Fibroblast of pulmonary artery (primary cell): ENCODE measurements around the gene COL20A1.

Experiments used
- DNase-seq: peaks from one replicate; pipeline ENCODE4 v3.0.0-alpha.2; 2010; ENCODE audit warnings: low read depth
- H3K4me3 ChIP-seq: replicated peaks from 2 replicates; pipeline ENCODE4 v1.5.1; 2011; ENCODE audit warnings: low read depth, mild to moderate bottlenecking, control low read depth, low read length, moderate library complexity
- TF ChIP-seq, protein P1 (sequence below): IDR thresholded peaks from 2 replicates; pipeline ENCODE4 v1.5.1; 2011; ENCODE audit warnings: mild to moderate bottlenecking, control low read depth, low read length, inconsistent platforms; ENCODE audit errors: missing control alignments

Gene COL20A1

DNA sequence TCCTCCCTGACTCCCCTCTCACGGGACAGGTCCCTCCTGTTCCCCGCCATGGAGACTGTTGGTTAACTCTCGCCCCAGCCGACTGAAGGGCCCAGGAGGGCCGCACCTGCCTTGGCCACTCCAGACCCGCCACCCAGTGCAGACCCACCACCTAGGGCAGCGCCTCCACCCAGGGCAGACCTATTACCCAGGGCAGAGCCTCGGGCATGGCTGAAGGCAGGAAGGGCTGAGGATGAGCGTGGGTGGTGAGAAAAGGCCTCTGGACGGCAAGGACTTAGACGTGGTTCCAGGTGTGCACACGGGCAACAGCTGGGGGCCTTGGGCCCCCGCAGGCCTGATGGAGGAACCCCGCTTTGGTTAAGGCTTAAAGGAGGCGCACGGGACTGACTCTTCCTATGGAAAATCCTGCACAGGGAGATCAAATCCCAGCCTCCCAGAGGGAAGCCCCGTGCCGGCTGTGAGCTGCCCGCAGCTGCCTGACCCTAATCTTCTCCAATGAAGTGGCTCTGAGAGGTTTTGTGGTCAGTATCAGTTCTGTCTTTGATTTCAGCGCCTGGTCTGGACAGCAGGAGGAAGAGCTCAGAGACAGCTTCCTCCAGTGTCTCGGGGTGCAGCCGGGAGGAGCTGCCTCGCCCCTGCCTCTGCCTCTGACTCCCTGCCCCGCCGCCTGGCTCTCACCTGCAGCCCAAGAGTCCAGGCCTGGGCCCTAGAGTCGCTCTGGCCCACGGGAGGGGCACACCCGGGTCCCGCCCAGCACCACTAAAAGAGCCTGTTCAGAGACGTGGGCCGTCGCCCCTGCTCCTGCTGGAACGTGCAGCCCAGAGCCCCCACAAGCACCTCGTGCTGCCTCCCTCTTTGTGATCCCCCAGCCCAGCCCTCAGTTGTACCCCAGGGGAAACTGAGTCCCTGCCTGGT lies 80.2 kb downstream of the COL20A1 start:
- DNase-seq: no peak
- TF ChIP-seq, protein P1, sequence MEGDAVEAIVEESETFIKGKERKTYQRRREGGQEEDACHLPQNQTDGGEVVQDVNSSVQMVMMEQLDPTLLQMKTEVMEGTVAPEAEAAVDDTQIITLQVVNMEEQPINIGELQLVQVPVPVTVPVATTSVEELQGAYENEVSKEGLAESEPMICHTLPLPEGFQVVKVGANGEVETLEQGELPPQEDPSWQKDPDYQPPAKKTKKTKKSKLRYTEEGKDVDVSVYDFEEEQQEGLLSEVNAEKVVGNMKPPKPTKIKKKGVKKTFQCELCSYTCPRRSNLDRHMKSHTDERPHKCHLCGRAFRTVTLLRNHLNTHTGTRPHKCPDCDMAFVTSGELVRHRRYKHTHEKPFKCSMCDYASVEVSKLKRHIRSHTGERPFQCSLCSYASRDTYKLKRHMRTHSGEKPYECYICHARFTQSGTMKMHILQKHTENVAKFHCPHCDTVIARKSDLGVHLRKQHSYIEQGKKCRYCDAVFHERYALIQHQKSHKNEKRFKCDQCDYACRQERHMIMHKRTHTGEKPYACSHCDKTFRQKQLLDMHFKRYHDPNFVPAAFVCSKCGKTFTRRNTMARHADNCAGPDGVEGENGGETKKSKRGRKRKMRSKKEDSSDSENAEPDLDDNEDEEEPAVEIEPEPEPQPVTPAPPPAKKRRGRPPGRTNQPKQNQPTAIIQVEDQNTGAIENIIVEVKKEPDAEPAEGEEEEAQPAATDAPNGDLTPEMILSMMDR: no peak
- H3K4me3 ChIP-seq: no peak overlapping the region

DNA sequence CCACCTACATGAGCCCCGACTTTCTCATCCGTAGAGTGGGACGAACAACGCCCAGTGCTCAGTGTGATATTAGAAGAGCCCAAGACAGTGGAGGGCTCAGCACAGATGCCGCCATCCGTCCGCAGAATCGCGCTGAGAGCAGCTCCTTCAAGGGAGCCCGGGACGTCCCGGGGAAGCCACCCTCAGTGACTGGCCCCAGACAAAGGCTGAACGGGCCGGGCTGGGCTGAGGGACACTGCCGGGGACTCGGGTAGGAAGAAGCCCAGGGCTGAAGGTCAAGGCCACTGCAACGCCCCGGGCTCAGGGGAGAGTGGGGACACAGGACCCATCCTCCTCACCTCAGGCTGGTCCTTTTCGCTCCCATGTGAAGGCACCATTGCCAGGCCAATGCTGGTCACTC lies 81.0 kb downstream of the COL20A1 start:
- no peak for DNase-seq
- TF ChIP-seq, protein P1: no peak
- H3K4me3 ChIP-seq: no peak overlapping the region

DNA sequence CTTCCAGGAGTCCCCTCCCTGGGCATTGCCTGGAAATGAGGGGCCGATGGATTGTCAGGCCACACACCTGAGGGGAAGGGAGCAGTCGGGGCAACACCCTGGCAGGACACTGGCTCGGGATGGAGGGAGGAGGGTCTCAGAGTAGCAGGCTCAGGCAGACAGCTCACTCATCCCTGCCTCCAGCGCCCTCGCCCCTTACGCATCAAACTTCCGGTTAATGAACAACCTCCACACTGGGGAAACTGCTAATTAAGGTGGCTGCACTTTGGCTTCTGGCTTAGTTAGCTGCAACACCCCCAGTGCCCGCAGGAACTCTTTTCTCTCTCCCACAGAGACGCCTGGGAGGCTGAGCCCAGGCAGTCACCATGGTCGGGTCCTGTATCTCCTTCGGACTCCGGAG lies 81.5 kb downstream of the COL20A1 start:
- TF ChIP-seq, protein P1: no peak
- no peak overlapping the region for H3K4me3 ChIP-seq
- no peak for DNase-seq

DNA sequence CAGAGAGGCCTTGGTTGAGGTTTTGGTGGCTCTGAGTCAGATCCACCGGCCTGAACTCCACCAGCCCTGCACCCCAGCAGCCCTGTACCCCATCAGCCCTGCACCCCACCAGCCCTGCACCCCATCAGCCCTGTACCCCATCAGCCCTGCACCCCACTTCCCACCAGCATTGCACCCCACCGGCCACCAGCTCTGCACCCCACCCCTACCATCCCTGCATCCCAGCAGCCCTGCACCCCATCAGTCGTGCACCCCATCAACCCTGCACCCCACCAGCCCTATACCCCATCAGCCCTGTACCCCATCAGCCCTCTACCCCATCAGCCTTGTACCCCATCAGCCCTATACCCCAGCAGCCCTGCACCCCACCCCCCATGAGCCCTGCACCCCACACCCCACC lies 82.5 kb downstream of the COL20A1 start:
- TF ChIP-seq, protein P1: no peak
- no peak overlapping the region for H3K4me3 ChIP-seq
- DNase-seq: no peak

DNA sequence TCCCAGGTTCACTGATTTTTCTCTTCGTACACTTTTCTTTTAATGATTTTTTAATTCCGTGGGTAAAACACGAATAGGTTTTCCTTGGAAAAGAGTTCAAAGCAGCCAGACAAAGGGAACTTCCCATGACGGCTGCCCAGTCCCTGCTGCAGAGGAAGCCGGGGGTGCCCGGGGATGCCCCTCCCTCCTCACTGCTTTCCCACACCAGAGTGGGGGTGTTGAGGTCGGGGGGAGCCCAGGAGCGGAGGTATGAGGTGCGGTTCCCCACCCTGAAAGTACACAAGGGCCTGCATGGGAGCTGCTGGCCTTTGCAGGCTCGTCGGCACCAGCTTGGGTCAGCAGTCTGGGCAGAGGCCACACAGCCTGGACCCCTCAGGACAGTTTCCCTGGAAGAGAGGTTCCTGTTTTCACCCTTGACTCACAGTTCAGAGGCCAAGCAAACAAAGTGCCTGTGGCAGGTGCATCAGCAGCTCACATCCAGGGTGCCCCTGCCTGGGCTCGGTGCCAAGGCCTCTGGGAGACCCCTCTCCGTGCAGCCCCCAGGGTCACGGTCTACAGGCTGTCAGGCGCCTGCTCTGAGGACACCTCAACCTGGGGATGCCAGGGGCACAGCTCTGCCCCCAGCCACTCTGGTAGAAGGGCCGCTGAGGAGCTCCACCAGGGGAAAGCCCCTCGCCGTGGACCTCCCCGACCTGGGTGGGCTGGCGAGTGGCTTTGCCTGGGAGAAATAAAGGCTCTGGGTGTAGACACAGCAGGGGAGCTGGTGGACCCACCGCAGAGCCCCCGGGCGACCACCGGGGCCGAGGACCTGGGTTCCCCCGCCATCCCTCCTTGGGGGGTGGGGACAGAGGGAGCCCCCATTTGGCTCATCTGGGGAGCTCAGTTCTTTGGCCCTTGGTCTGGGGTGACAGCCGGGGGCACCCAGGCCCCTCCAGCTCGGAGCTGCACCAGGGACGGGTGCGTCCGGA lies 83.6 kb downstream of the COL20A1 start:
- no peak overlapping the region for H3K4me3 ChIP-seq
- no peak for DNase-seq
- TF ChIP-seq, protein P1: no peak

DNA sequence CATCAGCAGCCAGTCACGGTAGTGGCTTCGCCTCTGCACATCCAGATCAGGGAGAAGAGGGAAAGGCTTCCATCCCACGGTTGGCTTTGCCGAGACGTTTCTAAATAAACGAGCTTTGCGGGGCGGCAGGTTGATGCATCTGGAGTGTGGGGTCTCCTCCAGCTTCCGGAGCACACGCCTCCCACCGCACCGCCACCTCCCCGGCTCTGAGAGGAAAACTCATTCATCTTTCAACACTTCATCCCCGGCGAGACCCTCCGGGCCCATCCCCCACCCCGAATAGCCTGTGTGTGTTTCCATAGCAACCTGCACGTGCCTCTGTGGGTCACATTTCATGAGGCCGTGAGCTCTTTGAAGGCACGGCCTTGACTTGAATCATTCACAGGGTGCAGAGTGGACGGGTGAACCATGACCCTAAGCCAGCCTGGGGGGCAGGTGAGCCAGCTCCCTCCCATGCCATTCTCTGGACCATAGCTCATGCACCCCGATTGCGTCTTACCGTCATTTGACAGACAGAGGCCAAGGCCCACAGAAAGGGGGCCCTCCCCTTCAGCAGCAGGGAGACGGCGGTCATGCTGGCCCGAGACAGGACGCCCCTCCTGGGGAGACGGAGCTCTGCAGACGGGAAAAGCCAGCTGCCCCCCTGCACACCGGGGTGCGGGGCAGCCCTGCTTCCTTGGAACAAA lies 84.4 kb downstream of the COL20A1 start:
- no peak overlapping the region for H3K4me3 ChIP-seq
- no peak for DNase-seq
- TF ChIP-seq, protein P1: no peak
